Pancreas (tissue), 10 donors: ENCODE data around the gene TOX3. TPM values are rescaled to one million over a fixed set of nuclear protein-coding genes. Genes with fewer than 3 reads are reported as not detected.

Source experiments
- ATAC-seq, 4 donors: fragments of 200-7000 bp; cut with Tn5 transposase; one replicate each; pipeline versions ENCODE4 v1.8.0 to v1.9.1; 2020; ENCODE audit warnings: mild to moderate bottlenecking in 4 of 4, moderate library complexity in 4 of 4
- DNase-seq, 6 donors: peaks; one replicate each; pipeline ENCODE4 v3.0.0-alpha.2; 2020
- FAIRE-seq: peaks from 2 replicates; lab custom pipeline; 2012; peaks lifted over from hg19 to GRCh38; lab: Jason Lieb, UNC
- H3K27ac ChIP-seq, 4 donors: fragments of 200-600 bp; sonication (generic); 1 replicate in 3 of 4; 2 replicates in 1 of 4; pipeline versions ENCODE4 v1.5.0 to v1.8.0; 2020
- H3K27me3 ChIP-seq, 4 donors: fragments of 200-600 bp; one replicate each; pipeline ENCODE4 v1.8.0; 2021
- H3K36me3 ChIP-seq, 3 donors: fragments of 200-600 bp; sonication (generic) in 1 of 3; one replicate each; pipeline versions ENCODE4 v1.5.0 to v1.8.0; 2020 to 2021
- H3K4me1 ChIP-seq, 3 donors: fragments of 200-600 bp; one replicate each; pipeline ENCODE4 v1.8.0; 2021
- H3K4me3 ChIP-seq, 4 donors: fragments of 200-600 bp; sonication (generic) in 2 of 4; one replicate each; pipeline versions ENCODE4 v1.5.0 to v1.8.0; 2020 to 2021
- H3K9me3 ChIP-seq, 4 donors: fragments of 200-600 bp; one replicate each; pipeline ENCODE4 v1.8.0; 2021
- CTCF ChIP-seq, 4 donors: fragments of 200-600 bp; sonication (generic) in 3 of 4; IDR thresholded peaks; one replicate each; pipeline versions ENCODE4 v1.5.0 to v1.8.0; 2021; ENCODE audit warnings: antibody characterized with exemption in 4 of 4
- WGBS, 2 donors: extraction: QIAGEN DNeasy Blood & Tissue Kit; methylation state at CpG; one replicate each; pipeline ENCODE4 v1.1.7; 2013; 5-methylcytosine and 5-hydroxymethylcytosine counted together
- intact Hi-C, 3 donors: fragments of 100-400 bp; cut with DNase I; formaldehyde crosslinking; loops; one replicate each; pipeline versions ENCODE4 v1.11.1 to v1.14.2; 2022
- polyA plus RNA-seq, 2 donors: library from polyadenylated mRNA; stranded (reverse); fragments of 200-250 nt; gene quantifications; one replicate each; pipeline ENCODE4 v1.2.3, GENCODE V29; 2013
- total RNA-seq, 6 donors: library from RNA; stranded (reverse); fragmentation: NEBNext Ultra II Directional in 4 of 6; extraction: Animal tissue kit (Norgen Biotek cat#: 25700) in 4 of 6; gene quantifications; one replicate each; pipeline versions ENCODE4 v1.2.1 to v1.2.4, GENCODE V29; 2021 to 2023
- donor health status: healthy with polysubstance abuse.
- donor health status: DM: no; HTN: no; CAD: no; lungs with moderate emphysema.
- donor health status: DM: no; HTN: no; CAD: no.
- donor health status: control.
- donor health status: control.
- donor health status: Bipolar disorder and iron deficiency.
- donor health status: DM: yes; HTN: yes; CAD: no.
- donor health status: DM: no; HTN: no; CAD: no.
- donor health status: DM: no; HTN: no; CAD: no.
- donor health status: DM: yes; HTN: yes; CAD: no.

Gene TOX3
- total and polyA plus RNA-seq, 8 donors: 1.1 to 6.1 (median 4.2) TPM

- TF ChIP-seq CTCF (IDR thresholded peaks at IDR 0.05): no peak
- FAIRE-seq (no peak), DNase-seq (no peak), ATAC-seq (no peak)
- H3K9me3 ChIP-seq: no peaks in the 10 kb centered on the region
- H3K27me3 ChIP-seq: no peaks in the 10 kb centered on the region
- H3K36me3 ChIP-seq: peaks cover 0 to 4% (median 0%) of the 10 kb centered on the region in 3 donors
- 92 to 96% methylated on average over 4 of the region's 4 CpGs for WGBS, 2 donors
- H3K4me3 ChIP-seq: no peak overlapping the region
- H3K4me1 ChIP-seq: no peaks in the 10 kb centered on the region
- H3K27ac ChIP-seq: no peak overlapping the region
- intact Hi-C loops: no loop called here
These were observed 109.7 kb downstream of the TOX3 start for GRCh38 chr16:52437277-52437670.

- ATAC-seq (no peak), DNase-seq (no peak), FAIRE-seq (no peak)
- Histone ChIP-seq H3K9me3 (no peaks in the 10 kb centered on the region), H3K4me1 (no peaks in the 10 kb centered on the region), H3K4me3 (no peak overlapping the region), H3K27ac (no peak overlapping the region), H3K27me3 (no peaks in the 10 kb centered on the region), H3K36me3 (peaks cover 0 to 4% (median 0%) of the 10 kb centered on the region in 3 donors)
- WGBS, 2 donors: 77 to 83% methylated on average over 2 of the region's 2 CpGs
- TF ChIP-seq CTCF (IDR thresholded peaks at IDR 0.05): no peak
- intact Hi-C loops: no loop called here
These were observed 110.3 kb downstream of the TOX3 start for GRCh38 chr16:52436339-52437276.

GRCh38 chr16:52434224-52434623, 112.7 kb downstream of the TOX3 start:
- DNase-seq (no peak), FAIRE-seq (no peak), ATAC-seq (no peak)
- no peaks in the 10 kb centered on the region for H3K4me1 ChIP-seq
- 88 to 96% methylated on average over 1 of the region's 1 CpG for WGBS, 2 donors
- no peaks in the 10 kb centered on the region for H3K9me3 ChIP-seq
- no peak overlapping the region for H3K27ac ChIP-seq
- H3K4me3 ChIP-seq: no peak overlapping the region
- intact Hi-C loops: no loop called here
- H3K36me3 ChIP-seq: peaks cover 0 to under 1% (median 0%) of the 10 kb centered on the region in 3 donors
- no peaks in the 10 kb centered on the region for H3K27me3 ChIP-seq
- no peak for TF ChIP-seq CTCF (IDR thresholded peaks at IDR 0.05)

- 60 to 74% methylated on average over 2 of the region's 2 CpGs for WGBS, 2 donors
- Histone ChIP-seq H3K27me3 (no peaks in the 10 kb centered on the region), H3K9me3 (no peaks in the 10 kb centered on the region), H3K4me1 (no peaks in the 10 kb centered on the region), H3K4me3 (no peak overlapping the region), H3K27ac (no peak overlapping the region), H3K36me3 (no peaks in the 10 kb centered on the region)
- no peak for TF ChIP-seq CTCF (IDR thresholded peaks at IDR 0.05)
- DNase-seq: no peak
- no peak for ATAC-seq
- FAIRE-seq: no peak
- intact Hi-C loops: no loop called here
These were observed 113.3 kb downstream of the TOX3 start for GRCh38 chr16:52433643-52434042.

- H3K27me3 ChIP-seq: no peaks in the 10 kb centered on the region
- 87 to 91% methylated on average over 2 of the region's 2 CpGs for WGBS, 2 donors
- no peaks in the 10 kb centered on the region for H3K4me1 ChIP-seq
- H3K36me3 ChIP-seq: no peaks in the 10 kb centered on the region
- no peaks in the 10 kb centered on the region for H3K9me3 ChIP-seq
- H3K27ac ChIP-seq: no peak overlapping the region
- no peak overlapping the region for H3K4me3 ChIP-seq
- no peak for FAIRE-seq
- ATAC-seq: no peak
- intact Hi-C loops: no loop called here
- no peak for DNase-seq
- no peak for TF ChIP-seq CTCF (IDR thresholded peaks at IDR 0.05)
These were observed 122.4 kb downstream of the TOX3 start for GRCh38 chr16:52424591-52424990.
